HG03039 (cell line): ENCODE data around the gene MYO1G.
"Not testable (repeated sequence)": the region's sequence is repeated elsewhere in the genome, so short reads cannot be mapped to it uniquely, and the experiment has no call there.

Source experiments
- ATAC-seq: cut with Tn5 transposase; IDR thresholded peaks from one replicate; pipeline ENCODE4 v1.9.1; 2021; ENCODE audit warnings: mild to moderate bottlenecking, moderate library complexity; ENCODE audit not compliant: unreplicated experiment

Gene MYO1G

DNA sequence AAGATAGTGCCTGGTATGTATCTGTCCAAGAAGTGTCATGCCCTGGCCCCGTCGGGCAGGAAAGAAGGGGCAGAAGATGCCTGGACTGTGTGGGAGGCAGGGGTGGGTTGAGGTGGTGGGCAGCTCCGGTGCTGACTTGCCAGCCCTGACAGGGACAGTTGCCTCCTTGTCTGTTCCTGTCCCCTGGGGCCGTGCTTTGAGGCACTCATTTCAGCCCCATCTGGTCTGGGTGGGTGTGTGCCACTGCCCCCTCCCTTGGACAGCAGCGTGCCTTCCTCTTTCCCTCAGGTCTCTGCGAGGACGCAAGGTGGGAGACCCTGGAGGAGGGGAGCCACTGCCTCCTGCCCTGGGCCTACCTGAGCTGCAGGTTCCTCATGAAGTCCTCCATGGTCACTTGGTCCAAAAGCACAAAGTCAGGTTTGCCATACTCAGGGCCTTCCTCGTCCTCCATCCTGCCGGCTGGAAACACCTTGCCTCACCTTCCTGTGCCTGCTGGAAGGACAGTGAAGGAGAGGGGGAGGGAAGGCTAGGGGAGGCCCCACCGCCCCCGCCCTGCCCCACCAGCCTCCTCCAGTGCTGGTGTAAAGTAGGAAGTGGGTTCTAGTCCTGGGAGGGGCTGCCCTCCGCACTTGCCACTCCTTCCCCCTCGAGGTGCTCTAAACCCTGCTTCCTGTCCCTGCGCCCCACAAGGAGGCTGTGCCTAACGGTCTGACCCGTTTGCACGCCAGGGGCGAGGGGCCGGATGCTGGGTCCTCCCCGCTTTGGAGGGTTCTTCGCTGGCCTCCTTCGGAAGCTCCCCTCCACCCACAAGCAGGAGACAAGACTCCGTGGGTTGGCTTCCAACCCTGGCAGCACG, at the start of gene MYO1G:
TSS of gene MYO1G (minus strand) at position 505 of the 856 bp plus-strand sequence. CDS start at position 451, 54 bp downstream.
- peak; percentile 41 for ATAC-seq

DNA sequence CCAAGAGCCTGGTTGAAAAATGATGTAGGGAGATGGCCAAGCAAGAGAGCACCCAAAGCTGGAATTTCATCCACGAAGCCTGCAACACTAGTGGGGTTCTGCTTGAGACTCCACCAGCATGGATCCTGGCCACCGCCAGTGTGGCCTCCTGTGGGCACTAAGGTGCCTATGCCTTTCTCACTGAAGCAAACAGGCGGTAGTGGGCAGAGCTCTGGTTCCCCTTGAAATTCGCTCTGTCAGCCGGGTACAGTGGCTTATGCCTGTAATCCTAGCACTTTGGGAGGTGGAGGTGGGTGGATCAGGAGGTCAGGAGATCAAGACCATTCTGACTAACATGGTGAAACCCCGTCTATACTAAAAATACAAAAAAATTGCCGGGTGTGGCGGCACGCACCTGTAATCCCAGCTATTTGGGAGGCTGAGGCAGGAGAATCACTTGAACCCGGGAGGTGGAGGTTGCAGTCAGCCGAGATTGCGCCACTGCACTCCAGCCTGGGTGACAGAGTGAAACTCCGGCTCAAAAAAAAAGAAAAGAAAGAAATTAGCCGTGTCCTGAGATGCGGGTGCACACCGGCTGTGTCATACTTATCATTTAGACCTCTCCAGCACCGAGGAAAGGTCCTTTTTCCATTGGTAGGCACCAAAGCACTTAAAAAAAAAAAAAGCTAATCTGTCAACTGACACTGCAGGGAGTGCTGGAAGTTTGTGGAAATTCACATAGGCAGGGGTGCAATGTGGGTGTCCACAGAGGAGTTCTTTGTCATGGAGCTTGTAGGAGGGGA, 49.5 kb upstream of the MYO1G start:
- no peak for ATAC-seq

DNA sequence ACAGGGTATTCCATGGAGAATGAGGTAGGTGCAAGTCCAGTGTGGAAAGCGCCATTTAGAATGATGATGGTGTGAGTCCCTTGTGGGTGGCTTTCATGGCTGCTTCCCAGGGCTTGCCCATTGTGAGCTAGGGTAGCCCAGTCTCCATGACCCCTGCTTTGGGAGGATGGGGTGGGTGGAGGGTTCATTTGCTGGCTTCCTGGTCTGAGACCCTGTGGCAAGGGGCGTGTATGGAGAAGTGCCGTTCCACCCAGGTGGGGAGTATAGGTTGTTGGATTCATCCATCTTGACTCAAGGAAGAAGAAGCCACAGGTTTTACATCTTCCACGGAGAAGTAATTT, 48.9 kb upstream of the MYO1G start:
- ATAC-seq: peak; percentile 3

DNA sequence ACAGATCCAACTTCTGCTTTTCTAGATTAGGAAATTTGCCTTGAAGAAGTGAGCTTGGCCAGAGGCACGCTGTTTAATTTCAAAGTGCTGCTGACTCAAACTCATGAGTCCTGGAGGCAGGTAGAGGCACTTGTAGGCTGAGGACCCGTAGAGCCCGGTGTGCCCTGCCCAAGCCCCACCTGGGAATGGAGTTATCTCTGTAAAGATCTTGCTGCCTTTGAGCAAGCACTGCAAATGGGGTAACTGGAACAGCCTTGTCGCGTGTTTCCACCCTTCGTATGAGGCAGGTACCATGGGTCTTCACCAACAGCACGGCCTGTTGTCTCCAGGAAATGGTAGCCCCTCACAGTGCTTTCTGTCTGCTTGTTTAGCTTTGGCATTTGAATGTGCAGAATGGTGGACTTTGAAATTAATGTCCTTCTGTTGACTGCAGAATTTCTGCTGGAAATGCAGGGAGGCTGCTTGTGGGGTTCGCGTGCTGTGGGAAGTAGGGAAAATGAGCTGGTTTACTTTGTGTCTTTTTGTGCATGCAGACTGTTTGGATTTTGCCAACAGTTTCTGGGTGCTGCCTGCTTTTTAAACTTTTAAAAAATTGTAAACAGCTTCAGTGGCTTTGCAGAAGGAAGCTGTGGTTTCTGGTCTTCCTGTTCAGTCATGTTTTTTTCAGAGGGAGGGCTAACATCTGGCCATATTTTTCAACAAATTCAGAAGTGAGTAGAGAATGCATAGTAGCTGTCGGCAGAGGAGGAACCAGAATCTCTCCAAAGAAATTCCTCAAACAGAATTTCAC, 48.4 kb upstream of the MYO1G start:
- ATAC-seq: peak; percentile 45

DNA sequence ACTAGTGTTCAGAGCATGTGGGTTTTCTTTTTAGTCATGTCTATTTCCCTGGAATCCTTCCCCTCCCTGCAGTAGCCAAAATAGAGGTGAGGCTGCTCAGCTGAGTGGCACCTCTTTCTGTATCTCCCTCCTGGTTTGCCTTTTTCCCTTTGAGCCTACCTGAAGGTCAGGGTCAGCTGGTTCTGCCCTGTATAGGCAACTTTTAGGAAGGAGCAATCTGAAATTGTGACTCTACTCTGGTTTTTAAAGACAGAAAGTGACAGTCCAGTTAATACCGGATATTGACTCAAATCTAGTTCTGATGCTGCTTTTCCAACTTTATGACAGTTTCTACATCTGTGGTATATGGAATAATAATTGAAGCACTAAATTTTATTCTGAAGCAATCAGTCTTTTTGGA, 47.2 kb upstream of the MYO1G start:
- no peak for ATAC-seq

DNA sequence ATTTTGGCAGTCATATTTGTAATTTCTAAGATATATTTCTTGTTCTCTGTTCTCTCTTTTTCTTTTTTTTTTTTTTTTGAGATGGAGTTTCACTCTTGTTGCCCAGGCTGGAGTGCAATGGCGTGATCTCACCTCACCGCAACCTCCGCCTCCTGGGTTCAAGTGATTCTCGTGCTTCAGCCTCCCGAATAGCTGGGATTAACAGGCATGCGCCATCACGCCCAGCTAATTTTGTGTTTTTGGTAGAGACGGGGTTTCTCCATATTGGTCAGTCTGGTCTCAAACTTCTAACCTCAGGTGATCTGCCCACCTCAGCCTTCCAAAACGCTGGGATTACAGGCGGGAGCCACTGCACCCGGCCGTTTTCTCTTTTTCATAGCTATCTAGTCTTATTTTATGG, 46.7 kb upstream of the MYO1G start:
- ATAC-seq: not testable (repeated sequence)

DNA sequence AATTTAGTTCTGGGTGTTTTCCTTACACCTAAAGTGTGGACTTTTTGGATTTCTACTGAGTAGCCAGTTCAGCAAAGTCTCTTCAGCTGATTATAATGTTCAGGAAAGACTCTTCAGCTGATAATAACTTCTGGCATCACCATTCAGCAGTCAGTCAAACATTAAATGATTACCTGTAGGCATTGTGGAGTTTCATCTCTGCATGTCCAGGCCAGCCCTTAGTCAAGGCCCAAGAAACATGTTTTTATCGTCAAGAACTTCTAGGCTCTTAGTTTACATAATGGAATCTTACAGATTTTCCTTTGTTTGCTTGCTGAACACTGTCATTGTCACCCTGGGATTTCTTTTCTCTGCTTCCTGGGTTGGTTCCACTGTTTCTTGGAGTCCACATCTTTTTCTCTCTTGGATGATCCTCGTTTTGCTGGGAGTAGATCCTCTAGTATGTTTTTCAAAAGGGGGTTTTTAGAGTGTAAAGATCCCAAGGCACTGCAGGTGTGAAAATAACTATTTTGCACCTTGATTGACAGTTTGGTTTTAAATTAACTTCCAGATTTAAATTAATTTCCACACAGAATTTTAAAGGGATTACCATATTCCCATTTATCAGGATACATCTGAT, 45.4 kb upstream of the MYO1G start:
- no peak for ATAC-seq

DNA sequence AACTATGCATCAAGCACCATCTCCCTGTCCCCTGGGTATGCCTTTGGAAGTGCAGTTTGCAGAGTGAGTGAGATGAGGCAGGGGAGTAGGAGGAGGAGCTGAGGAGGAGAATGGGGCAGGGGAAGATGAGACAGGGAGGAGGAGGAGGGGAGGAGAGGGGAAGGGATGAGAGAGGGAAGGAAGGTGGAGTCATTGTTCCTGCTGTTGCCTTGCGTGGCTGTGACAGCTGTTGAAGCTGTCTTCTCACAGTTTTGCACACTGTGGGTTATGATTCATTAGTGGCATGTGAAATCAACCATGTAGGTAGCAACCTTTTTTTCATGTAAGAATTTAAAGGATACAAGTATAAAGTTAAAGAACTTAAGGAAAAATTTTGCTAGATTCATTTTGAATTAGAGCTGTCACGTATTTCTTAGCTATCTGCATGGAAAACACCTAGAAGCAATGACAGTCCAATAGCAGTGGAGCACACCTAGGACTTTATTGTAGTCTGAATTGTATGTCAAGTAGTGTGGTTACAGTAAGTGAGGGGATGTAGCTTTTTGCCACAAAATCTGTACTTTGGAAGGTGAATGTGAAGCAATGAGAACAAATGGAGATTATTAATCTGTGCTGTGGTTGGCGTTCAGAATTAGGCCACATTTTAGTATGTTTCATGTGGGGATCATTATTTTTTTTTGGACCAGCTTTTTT, 42.9 kb upstream of the MYO1G start:
- peak; percentile 60 for ATAC-seq

DNA sequence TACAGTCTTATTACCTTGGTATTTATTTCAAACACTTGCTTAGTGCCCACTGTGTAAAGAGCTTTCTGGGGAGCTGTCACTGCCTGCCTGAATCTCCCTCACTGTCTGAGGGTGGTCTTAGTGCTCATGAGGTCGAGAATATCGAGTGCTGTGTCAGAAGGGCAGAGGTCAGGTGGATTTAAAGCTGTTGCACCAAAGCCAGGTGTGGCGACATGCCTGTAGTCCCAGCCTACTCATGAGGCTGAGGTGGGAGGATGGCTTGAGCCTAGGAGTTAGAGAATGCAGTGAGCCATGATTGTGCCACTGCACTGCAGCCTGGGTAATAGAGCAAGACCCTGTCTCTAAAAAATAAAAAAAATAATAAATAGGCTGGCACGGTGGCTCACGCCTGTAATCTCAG, 42.1 kb upstream of the MYO1G start:
- ATAC-seq: no peak

DNA sequence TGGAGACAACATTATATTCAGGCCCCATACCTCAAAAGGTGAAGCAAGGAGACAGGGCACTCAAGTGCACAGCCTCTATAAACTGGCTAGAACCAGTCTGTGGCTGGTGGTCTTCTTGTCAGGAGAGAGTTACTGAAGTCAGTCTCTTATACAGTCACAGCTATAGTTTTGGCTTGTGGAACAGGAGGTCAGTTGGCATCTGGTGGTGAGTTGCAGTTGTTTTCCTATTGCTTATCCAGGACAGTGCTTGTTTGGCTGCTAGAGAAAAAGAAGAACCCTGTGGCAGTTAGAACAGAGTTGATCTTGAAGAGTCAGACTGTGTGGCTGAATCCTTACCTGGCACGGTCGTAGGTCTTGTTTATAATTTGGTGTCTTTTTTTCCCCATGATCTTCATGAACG, 38.4 kb upstream of the MYO1G start:
- ATAC-seq: no peak

DNA sequence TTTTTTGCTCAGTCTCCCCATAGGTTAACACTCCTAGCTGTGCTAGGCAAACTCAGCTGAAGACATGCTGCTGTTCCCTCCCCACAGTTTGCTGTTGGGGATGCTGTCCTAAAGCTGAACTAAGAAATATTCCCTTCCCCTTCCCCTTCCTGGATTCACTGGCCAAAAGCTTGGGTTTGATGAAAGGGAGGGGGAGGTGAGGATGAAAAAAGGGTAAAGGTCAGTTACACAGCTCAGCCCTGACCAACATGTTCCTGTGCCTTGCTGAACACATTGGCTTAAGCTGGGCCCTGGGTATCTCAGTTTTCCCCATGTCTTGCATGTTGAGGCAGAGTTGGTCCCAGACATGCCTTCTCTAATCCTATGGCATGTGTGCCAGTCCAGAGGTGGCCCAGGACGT, 36.5 kb upstream of the MYO1G start:
- ATAC-seq: no peak

DNA sequence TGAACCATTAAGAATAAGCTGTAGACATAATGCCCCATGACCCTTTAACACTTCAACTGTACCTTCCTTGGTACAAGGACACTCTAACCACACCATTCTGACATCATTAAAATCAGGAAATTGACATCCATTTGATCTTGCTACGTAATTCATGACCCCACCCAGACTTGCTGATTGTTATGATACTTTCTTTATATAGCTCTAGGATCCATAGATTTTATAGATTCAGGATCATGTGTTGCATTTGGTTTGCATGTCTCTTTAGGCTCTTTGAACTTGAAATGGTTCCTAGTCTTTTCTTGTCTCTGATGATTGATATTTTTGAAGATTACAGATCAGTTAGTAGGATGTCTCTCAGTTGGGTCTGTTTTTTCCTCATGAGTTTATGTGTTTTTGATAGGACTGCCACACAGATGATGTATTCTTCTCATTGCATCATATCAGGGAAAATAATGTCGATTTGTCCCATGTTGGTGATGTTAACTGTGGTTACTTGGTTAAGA, 34.7 kb upstream of the MYO1G start:
- no peak for ATAC-seq

DNA sequence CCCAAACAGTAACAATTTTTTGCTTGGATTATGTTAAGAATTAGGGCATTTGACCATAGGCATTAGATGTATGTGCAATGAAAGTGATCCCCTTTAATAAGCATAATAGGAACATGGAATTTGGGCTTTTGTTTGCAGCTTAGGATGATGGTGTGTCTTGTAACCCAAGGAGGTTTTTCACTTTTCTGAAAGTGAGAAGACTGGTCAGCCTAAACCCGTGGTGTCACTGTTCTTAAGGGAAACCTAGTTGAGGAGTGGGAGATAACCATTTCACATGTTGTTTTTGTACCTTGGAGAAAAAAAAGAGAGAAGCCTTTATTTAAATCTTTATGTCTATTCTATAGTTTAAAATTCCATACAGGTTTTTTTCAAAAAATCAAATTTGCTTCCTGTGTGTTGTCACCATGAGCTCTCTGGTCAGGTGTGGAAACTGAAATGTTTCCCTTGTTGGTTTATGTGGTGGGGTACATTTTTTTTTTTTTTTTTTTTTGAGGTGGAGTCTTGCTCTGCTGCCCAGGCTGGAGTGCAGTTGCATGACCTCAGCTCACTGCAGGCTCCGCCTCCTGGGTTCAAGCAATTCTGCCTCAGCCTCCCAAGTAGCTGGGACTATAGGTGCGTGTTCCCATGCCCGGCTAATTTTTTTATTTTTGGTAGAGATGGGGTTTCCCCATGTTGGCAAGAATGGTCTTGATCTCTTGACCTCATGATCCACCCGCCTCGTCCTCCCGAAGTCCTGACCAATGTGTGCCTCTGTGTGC, 28.9 kb upstream of the MYO1G start:
- peak; percentile 42 for ATAC-seq

DNA sequence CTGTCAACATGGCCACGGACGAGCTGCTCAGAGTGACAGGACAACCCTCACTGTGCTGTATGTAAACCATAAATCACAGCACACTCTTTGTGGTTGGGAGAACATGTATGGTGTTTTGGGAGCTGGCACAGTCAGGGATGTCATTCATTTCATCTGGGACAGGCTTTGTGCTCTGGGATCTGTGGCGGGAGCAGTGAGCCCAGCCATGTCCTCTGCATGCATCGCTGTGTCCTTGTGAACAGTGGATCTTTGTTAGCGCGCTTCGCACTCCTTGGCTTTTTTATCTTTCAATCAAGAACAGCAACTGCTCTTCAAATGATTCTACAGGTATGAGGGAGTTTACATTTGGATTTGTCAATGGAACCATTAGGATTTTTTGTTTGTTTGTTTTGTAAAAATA, 28.3 kb upstream of the MYO1G start:
- no peak for ATAC-seq

DNA sequence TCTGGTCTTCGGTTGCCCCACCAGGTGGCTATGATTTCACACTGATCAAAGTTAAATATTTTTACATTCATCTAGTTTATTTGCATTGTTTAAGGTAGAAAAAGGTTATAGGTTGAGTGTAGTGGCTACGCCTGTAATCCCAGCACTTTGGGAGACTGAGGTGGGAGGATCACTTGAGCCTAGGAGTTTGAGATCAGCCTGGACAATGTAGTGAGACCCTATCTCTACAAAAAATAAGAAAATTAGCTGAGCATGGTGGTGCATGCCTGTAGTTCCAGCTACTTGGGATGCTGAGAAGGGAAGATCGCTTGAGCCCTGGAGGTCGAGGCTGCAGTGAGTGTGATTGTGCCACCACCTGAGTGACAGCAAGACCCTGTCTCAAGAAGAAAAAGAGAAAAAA, 25.0 kb upstream of the MYO1G start:
- no peak for ATAC-seq

DNA sequence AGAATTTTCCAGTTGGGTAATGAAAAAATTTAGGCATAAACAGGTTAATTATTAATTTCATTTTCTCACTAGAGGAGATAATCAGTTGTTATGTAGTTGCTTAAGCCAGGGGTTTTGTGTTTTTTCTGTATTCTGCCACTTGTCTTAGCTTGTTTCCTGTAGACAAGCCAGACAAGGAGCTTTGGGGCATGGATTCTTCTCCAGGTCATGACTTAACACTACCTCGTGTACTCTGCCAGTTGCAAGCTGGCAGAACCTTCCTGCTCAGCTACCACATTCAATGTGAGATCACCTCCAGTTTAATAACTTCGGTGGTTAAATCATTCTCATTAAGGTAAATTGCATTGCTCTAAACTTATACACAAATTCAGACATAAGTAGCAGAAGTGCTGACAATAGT, 23.0 kb upstream of the MYO1G start:
- no peak for ATAC-seq

DNA sequence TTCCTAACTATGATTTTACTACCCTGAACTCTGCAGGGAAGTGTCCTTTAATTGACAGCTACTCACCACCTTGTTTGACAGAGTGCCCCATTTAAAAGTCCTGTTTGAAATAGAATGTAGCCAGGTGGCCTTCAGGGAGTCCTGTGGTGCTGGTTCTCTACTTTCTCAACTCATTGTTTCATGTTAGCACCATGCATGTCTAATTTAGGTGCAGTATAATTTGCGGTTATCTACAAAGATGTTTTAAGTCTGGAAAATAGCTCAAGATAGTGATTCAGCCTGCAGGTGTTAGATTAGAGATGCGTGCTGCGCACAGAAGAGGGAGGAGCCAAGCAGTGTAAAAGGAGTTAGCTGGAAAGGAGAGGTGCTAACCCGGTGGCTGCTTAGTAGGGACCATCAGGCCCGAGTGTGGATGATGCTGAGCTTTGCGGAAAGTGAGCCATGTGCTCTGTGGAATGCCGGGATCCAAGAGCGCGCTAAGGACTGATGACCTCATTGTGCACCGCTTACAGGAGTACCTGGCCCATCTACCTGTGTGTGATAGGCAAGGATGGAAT, 22.4 kb upstream of the MYO1G start:
- ATAC-seq: no peak

DNA sequence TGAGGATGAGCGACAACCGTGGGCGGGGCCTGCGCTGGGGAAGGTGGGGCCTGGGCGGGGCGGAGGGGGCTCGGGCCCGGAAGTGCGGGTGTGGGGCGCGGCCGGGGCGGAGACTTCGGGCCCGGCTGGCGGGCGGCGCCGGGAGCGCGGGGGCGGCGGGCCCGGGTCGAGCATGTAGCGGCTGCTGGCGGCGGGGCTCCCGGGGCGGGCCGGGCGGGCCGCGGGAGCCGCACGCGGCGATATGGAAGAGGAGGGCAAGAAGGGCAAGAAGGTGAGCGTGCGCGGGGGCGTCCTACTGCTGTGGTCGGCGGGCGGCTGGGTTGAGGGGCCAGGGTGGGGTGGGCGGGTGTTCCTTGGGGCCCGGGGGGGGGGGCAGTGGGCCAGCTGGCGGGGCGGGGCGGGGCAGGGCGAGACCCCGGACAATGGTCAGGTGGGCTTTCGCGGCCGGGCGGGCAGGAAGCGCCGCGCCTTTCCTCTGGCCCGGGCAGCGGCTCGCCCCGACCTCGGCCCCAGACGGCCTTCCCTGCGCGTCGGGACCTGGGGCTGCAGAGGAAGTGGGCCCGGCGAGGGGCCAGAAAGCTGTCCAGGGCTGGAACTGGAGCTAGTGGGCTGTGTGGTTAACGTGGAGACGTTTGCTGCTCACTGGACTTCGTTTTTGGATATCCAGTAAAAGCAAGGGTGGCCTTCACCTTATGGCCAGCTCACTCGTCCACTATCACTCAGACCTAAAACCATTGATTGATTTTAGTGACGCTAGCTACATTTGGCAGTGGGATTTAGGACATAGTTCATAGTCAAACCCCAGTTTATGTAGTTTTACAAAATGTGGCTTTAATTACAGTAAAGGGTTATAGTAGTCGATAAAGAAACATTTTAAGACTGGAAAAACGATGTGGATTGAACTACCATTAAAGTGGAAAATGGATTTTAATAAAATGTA, 21.5 kb upstream of the MYO1G start, which contains the start of gene CCM2:
TSS of gene CCM2 (plus strand) at position 109 of the 940 bp plus-strand sequence. CDS start at position 242, 133 bp downstream.
- ATAC-seq: no peak
